GM21576 (cell line): Measurements from ENCODE around the gene ANO7.

Experiments
- ATAC-seq: cut with Tn5 transposase; IDR thresholded peaks from one replicate; pipeline ENCODE4 v1.9.1; 2021; ENCODE audit warnings: mild to moderate bottlenecking, moderate library complexity; ENCODE audit not compliant: unreplicated experiment

ANO7 gene

GRCh38 chr2:241225983-241226382, 37.5 kb downstream of the ANO7 start:
- ATAC-seq = no peak

GRCh38 chr2:241226723-241227572, 38.5 kb downstream of the ANO7 start:
- no peak for ATAC-seq

- ATAC-seq = no peak
These were observed 39.1 kb downstream of the ANO7 start for GRCh38 chr2:241227594-241227993.

GRCh38 chr2:241228081-241228859, 39.8 kb downstream of the ANO7 start:
- ATAC-seq = no peak

GRCh38 chr2:241228860-241229516, 40.5 kb downstream of the ANO7 start:
- no peak for ATAC-seq

GRCh38 chr2:241229563-241230401, 41.3 kb downstream of the ANO7 start:
- ATAC-seq = no peak

GRCh38 chr2:241230435-241230834, 42.0 kb downstream of the ANO7 start:
- ATAC-seq = no peak

GRCh38 chr2:241232736-241233575, 44.5 kb downstream of the ANO7 start:
- no peak for ATAC-seq

GRCh38 chr2:241234066-241234790, 45.8 kb downstream of the ANO7 start:
- no peak for ATAC-seq

- ATAC-seq = no peak
These were observed 46.7 kb downstream of the ANO7 start for GRCh38 chr2:241234962-241235740.

GRCh38 chr2:241235859-241236593, 47.5 kb downstream of the ANO7 start:
- ATAC-seq = no peak

GRCh38 chr2:241237047-241237446, 48.6 kb downstream of the ANO7 start:
- ATAC-seq = no peak

- no peak for ATAC-seq
These were observed 49.5 kb downstream of the ANO7 start for GRCh38 chr2:241237949-241238371.

- no peak for ATAC-seq
These were observed 50.3 kb downstream of the ANO7 start for GRCh38 chr2:241238693-241239198.

- ATAC-seq = no peak
These were observed 51.2 kb downstream of the ANO7 start for GRCh38 chr2:241239552-241240202.

GRCh38 chr2:241240320-241241004, 52.0 kb downstream of the ANO7 start:
- no peak for ATAC-seq
